GM20431 (cell line): ENCODE results near the gene SUDS3.

Source experiments
- in situ Hi-C: fragments of 300-500 bp; cut with MseI, MboI; formaldehyde crosslinking; loops from one replicate; pipeline ENCODE4 v1.15.0; 2020; ENCODE audit warnings: low sequenced_read_pairs; ENCODE audit not compliant: unreplicated experiment

The SUDS3 gene

DNA sequence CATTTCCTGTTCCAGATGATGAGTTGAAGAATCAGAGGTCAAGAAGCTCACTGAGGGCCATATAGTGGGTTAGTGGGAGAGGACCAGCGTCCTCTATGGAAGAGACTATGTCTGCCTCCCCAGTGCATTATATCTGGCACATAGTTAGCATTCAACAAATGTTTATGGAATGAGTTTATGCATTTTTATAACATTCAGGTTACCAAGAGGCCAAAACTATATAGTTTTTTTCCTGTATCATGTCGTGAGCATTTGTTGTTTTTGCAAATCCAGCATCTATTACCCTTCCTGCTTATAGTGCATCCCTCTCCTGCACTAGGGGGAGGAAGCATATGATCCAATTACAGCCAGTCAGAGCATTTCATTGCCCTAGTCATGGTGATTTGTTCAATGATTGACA lies 60.6 kb downstream of the SUDS3 start:
- in situ Hi-C loops = no loop called here

- in situ Hi-C loops = no loop called here
These were observed 62.7 kb downstream of the SUDS3 start for GRCh38 chr12:118439068-118439467.

- in situ Hi-C loops = no loop called here
These were observed 69.9 kb downstream of the SUDS3 start for GRCh38 chr12:118446247-118446646.

DNA sequence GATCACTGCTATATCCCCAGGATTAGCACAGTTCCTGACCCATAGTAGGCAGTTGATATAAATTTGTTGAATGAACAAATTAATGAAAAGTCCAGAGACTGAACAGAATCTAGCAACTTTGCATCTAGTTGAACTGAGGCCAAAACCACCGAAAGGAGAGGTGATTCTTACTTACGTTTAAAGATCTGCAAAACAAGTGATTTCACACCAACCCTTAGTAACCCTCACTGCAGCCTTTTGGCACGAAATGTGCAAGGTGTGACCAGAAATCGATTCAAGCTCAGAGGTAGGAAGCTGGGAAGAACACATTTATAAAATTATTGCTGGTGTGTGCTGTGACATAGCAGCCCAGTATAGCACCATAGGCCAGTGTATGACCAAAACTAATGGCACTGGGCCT lies 70.8 kb downstream of the SUDS3 start:
- in situ Hi-C loops = no loop called here

DNA sequence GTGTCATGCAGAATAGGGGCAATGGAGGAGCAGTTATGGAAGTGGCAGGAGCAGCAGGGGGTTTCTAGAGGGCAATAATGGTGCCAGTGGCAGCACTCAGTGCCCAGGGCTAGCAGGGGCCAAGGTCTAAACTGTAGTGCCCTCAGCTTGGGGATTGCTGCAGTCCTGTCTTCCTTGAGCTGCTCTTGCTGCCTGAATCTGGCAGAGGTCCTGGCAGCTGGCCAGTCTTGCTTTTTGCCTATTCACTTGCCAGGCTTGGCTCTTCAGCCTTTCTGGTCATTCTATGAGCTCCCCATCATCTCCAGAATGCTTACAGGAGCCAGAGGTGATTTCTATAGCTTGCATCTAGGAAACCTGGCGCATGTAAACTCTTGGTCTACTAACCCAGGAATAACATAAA lies 72.0 kb downstream of the SUDS3 start:
- in situ Hi-C loops = no loop called here

DNA sequence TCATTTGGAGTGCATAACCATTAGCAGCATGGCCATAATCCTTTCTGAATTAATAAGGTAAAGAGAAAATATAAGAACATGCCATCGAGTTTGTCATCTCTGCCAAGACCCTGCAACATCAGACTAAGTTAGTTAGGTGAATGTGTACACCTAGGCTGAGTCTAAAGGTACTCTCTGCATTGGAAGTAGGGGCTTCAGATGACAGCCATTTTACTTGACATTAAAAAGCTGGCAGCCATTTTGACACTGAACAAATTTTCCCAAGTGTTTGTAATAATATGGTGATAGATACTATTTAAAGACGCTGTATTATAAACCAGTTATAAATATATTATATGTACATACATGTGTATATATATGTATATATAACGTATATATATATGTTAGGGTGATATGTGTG lies 79.0 kb downstream of the SUDS3 start:
- in situ Hi-C loops = no loop called here

GRCh38 chr12:118456741-118457140 lies 80.4 kb downstream of the SUDS3 start:
- in situ Hi-C loops = no loop called here

DNA sequence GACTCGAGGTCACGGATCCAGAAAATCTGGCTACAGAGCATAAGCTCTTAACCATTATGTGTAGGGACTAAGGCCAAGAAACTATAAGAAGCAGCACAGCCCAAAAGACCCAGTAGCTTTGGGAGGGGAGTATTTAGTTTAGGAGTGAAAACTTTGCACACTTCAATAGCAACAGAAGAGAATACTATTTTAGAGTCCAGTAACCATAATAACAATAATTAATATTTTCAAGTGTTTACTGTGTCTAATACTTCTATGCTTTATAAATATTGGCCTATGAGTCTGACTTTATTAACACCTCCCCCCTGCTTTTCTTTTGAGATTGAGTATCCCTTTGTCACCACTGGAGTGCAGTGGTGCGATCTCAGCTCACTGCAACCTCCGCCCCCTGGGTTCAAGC lies 82.8 kb downstream of the SUDS3 start:
- in situ Hi-C loops = no loop called here

DNA sequence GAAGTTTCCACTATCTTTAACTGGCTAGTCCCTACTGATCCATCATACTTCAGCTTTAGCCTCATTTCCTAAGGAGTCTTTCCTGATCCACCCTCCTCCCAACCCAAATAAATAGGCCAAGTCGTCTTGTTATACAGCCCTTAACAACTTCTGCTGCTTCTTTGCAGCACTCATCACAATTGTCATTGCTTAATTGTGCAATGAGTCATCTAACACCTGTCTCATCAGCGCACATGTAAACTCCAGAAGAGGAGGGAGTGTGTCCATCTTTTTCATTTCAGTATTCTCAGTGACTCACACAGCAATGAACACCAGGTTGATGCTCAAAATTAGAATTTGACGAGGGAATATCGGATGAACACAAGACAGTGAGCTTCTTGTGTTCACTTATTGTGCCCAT lies 87.3 kb downstream of the SUDS3 start:
- in situ Hi-C loops = no loop called here

DNA sequence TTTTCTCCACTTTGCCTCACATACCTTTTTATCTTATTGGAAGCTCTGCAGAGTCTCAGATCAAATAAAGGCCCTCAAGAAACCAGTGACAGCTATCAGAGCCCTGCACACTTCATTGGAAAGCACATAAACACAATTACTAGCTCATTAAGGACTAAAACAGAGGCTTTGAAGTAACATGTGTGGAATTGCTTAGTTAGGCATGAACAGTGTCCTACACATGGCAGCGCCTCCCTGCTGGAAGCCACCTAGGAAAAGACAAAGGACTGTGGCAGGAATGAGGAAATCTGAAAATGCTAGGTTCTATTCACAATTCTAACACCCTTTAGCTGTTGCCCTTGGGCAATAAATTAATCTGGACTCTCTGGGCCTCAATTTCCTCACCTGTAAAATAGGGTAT lies 89.4 kb downstream of the SUDS3 start:
- in situ Hi-C loops = no loop called here
